Measurements from ENCODE around the gene RPS6KA2. TPM values are rescaled to one million over a fixed set of nuclear protein-coding genes. Genes with fewer than 3 reads are reported as not detected.
"Not testable (repeated sequence)": the region's sequence is repeated elsewhere in the genome, so short reads cannot be mapped to it uniquely, and the experiment has no call there.

Gene RPS6KA2
- total RNA-seq, 4 donors from 2014 or later = 64.9 to 101 (median 81.6) TPM

DNA sequence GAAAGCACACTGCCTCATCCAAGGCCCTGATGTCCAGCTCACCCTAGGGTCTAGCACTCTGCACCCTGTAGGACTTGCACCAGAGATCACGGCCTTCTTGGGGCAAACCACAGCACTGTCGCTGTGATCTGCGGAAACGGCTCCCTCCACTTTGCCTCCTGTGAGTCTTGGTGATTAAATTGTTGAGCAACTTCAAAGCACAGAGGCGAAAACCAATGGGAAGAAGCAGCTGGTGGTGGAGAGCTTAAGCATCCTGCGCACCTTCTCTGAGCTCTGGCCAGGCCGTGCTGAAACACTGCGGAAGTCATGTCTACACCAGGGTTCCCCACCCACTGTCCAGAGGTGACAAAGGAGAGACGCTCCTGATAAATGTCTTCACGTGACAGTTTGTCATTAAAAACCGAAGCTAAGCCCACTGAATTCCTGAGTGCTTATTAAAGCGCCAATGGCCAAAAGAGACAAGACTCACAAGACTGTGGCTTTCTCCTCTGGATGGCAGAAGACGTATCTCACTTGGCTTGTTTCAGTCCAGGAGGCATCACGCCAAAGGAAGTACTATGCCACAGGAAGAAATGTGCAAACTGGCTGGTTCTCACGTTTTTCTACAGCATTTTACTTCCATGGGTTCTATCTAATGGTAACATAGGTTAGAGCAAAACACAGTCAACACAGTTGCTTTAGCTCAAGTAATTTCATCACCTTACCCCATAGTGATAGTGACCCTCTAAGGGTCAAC is 43.7 kb downstream of the RPS6KA2 start:
- 91% methylated on average over 15 of the region's 15 CpGs for WGBS, 2 donors
- Histone ChIP-seq H3K27ac (no peak overlapping the region), H3K9me3 (no peaks in the 10 kb centered on the region), H3K4me3 (replicated peaks in 1 of 3) (no peak overlapping the region), H3K4me1 (peaks cover 6 to 9% of the 10 kb centered on the region in 2 donors), H3K27me3 (no peaks in the 10 kb centered on the region), H3K36me3 (no peaks in the 10 kb centered on the region)
- TF ChIP-seq POLR2A (IDR thresholded peaks at IDR 0.05) (no peak), CTCF (IDR thresholded peaks at IDR 0.05) (no peak)
- DNase-seq = no peak
- intact Hi-C loops (cut with DNase I) = no loop called here

GRCh38 chr6:166582258-166582657 is 44.8 kb downstream of the RPS6KA2 start:
- Histone ChIP-seq H3K4me1 (peaks cover 5 to 7% of the 10 kb centered on the region in 2 donors), H3K9me3 (no peaks in the 10 kb centered on the region), H3K36me3 (no peaks in the 10 kb centered on the region), H3K27ac (no peak overlapping the region), H3K27me3 (no peaks in the 10 kb centered on the region), H3K4me3 (replicated peaks in 1 of 3) (no peak overlapping the region)
- no peak for TF ChIP-seq POLR2A (IDR thresholded peaks at IDR 0.05)
- TF ChIP-seq CTCF (IDR thresholded peaks at IDR 0.05) = no peak
- DNase-seq = no peak
- WGBS, 2 donors = 93 to 95% methylated on average over 6 of the region's 6 CpGs
- intact Hi-C loops (cut with DNase I) = no loop called here

GRCh38 chr6:166581801-166582200 is 45.2 kb downstream of the RPS6KA2 start:
- DNase-seq; intact Hi-C loops (cut with DNase I): not testable (repeated sequence)
- 90 to 95% methylated on average over 8 of the region's 8 CpGs for WGBS, 2 donors

GRCh38 chr6:166581091-166581511 is 46.0 kb downstream of the RPS6KA2 start:
- Histone ChIP-seq H3K27me3 (no peaks in the 10 kb centered on the region), H3K4me1 (peaks cover 5 to 7% of the 10 kb centered on the region in 2 donors), H3K36me3 (no peaks in the 10 kb centered on the region), H3K27ac (no peak overlapping the region), H3K9me3 (no peaks in the 10 kb centered on the region), H3K4me3 (replicated peaks in 1 of 3) (no peak overlapping the region)
- WGBS, 2 donors = 92 to 99% methylated on average over 10 to 11 of the region's 11 CpGs
- intact Hi-C loops (cut with DNase I) = no loop called here
- TF ChIP-seq POLR2A (IDR thresholded peaks at IDR 0.05) = no peak
- no peak for TF ChIP-seq CTCF (IDR thresholded peaks at IDR 0.05)
- no peak for DNase-seq

More at GRCh38 chr6:166581801-166582200, 45.2 kb downstream of the RPS6KA2 start:
- H3K4me1 ChIP-seq; H3K36me3 ChIP-seq; H3K27ac ChIP-seq; H3K27me3 ChIP-seq; H3K9me3 ChIP-seq; H3K4me3 ChIP-seq (replicated peaks in 1 of 3): not testable (repeated sequence)

DNA sequence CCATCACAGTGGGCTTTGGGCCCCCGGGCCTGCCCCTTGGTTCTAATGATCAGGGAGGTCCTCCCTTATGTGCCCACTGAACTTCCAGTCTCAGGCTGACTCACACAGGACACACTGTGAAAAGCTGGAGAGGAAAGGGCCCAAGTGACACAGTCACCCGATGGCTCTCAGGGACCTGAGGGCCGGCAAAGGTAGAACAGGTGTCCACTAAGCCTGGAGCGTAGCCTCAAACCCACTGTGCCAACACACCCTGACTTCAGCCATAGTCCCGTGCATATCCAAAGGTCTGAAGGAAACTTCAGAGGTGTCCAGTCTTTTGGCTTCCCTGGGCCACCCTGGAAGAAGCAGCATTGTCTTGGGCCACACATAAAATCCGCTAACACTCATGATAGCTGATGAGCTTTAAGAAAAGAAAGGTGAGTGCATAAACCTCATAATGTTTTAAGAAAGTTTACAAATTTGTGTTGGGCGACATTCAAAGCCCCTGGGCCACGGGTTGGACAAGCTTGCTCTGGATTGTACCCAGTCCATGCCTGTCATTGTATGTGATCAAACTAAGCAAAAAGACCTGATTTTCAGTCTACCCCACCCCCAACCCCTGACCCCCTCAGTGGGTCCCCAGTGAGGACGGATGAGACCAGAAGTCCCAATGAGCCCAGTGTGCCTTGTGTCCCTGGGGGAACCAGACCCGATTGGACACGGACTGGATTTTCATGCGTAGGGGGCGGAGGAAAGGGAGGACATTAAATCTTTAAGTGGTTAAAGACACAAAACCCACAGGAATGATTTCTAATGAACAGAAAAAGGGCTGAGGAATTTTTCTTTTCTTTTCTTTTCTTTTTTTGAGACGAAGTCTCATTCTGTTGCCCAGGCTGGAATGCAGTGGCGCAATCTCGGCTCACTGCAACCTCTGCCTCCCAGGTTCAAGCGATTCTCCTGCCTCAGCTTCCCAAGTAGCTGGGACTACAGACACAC is 46.7 kb downstream of the RPS6KA2 start:
- DNase-seq = no peak
- intact Hi-C loops (cut with DNase I) = no loop called here
- Histone ChIP-seq H3K9me3 (no peaks in the 10 kb centered on the region), H3K27me3 (no peaks in the 10 kb centered on the region), H3K27ac (no peak overlapping the region), H3K36me3 (no peaks in the 10 kb centered on the region), H3K4me1 (peaks cover 5 to 7% of the 10 kb centered on the region in 2 donors), H3K4me3 (replicated peaks in 1 of 3) (no peak overlapping the region)
- 91 to 94% methylated on average over 17 of the region's 17 CpGs for WGBS, 2 donors
- TF ChIP-seq CTCF (IDR thresholded peaks at IDR 0.05) = no peak
- no peak for TF ChIP-seq POLR2A (IDR thresholded peaks at IDR 0.05)
